HepG2 (cell line): ENCODE data around the gene FBXO2.
"Not testable (repeated sequence)": the region's sequence is repeated elsewhere in the genome, so short reads cannot be mapped to it uniquely, and the experiment has no call there.

Source experiments
- NFIB ChIP-seq: sonication (generic); formaldehyde crosslinking; IDR thresholded peaks from 2 replicates; pipeline ENCODE4 v1.9.0; 2021; ENCODE audit warnings: missing genetic modification reagents, mild to moderate bottlenecking, borderline replicate concordance
- TAF15 ChIP-seq: fragments of 200-400 bp; formaldehyde crosslinking; IDR thresholded peaks from one replicate; pipeline ENCODE4 v1.6.1; 2018; ENCODE audit warnings: mild to moderate bottlenecking, low read depth, low read length; ENCODE audit not compliant: poor library complexity, severe bottlenecking

- TF ChIP-seq TAF15; NFIB (CRISPR knock-in tag): not testable (repeated sequence)
Observed at GRCh38 chr1:11609378-11609777, 44.9 kb downstream of the FBXO2 start.
